Muscle layer of colon (tissue), 2 donors: ENCODE results near the gene ANAPC1.
"Not testable (repeated sequence)": the region's sequence is repeated elsewhere in the genome, so short reads cannot be mapped to it uniquely, and the experiment has no call there.

Experiments
- H3K27ac ChIP-seq: one replicate; pipeline ENCODE4 v1.7.0; 2013; ENCODE audit warnings: low read depth, mild to moderate bottlenecking, low read length, moderate library complexity
- H3K27me3 ChIP-seq, 2 donors: one replicate each; pipeline ENCODE4 v1.7.0; 2013; ENCODE audit warnings: low read length in 2 of 2, mild to moderate bottlenecking in 2 of 2; ENCODE audit not compliant: insufficient read depth in 2 of 2, control insufficient read depth in 1 of 2
- H3K36me3 ChIP-seq: one replicate; pipeline ENCODE4 v1.7.0; 2013; ENCODE audit warnings: mild to moderate bottlenecking, low read length; ENCODE audit not compliant: insufficient read depth
- H3K4me1 ChIP-seq: one replicate; pipeline ENCODE4 v1.7.0; 2013; ENCODE audit warnings: mild to moderate bottlenecking, low read length; ENCODE audit not compliant: insufficient read depth
- H3K4me3 ChIP-seq, 2 donors: one replicate each; pipeline ENCODE4 v1.7.0; 2013; ENCODE audit warnings: low read length in 2 of 2, low read depth in 1 of 2, mild to moderate bottlenecking in 1 of 2, moderate library complexity in 1 of 2
- H3K9ac ChIP-seq: one replicate; pipeline ENCODE4 v1.7.0; 2013; ENCODE audit warnings: low read length
- H3K9me3 ChIP-seq: one replicate; pipeline ENCODE4 v1.7.0; 2013; ENCODE audit warnings: mild to moderate bottlenecking, low read length
- donor health status: abdominal sarcoma.
- donor health status: Adenocarcinoma of cecum.

ANAPC1 gene

GRCh38 chr2:111918383-111918806 is 34.4 kb upstream of the ANAPC1 start:
- Histone ChIP-seq H3K4me1 (peaks cover 4% of the 10 kb centered on the region), H3K36me3 (no peaks in the 10 kb centered on the region), H3K4me3 (no peak overlapping the region), H3K9me3 (no peaks in the 10 kb centered on the region), H3K27me3 (no peaks in the 10 kb centered on the region), H3K27ac (no peak overlapping the region), H3K9ac (no peak overlapping the region)

DNA sequence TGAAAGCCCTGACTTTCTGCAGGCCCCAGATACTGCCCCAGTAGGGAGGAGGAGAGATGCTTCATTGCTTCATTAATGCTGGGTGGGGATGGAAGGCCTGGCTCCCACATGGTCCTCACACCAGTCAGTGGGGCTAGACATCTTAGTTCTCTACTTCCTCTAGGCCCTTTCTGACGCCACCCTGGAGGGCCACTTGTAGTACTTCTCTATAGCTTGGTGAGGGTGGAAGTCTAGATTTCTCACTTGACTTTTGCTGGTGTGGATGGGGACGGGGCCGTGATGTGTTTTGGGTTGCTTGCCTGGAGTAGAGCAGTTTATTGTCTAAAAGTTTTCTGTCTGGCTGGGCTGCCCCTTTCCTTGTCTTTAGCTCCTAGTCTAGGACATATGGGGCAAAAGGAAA is 33.1 kb upstream of the ANAPC1 start:
- peaks cover 4% of the 10 kb centered on the region for H3K4me1 ChIP-seq
- no peak overlapping the region for H3K9ac ChIP-seq
- H3K9me3 ChIP-seq: no peaks in the 10 kb centered on the region
- H3K27me3 ChIP-seq: no peaks in the 10 kb centered on the region
- no peak overlapping the region for H3K4me3 ChIP-seq
- no peak overlapping the region for H3K27ac ChIP-seq
- no peaks in the 10 kb centered on the region for H3K36me3 ChIP-seq

GRCh38 chr2:111912547-111912946 is 28.6 kb upstream of the ANAPC1 start:
- Histone ChIP-seq H3K9ac (no peak overlapping the region), H3K4me1 (peaks cover 27% of the 10 kb centered on the region), H3K27ac (no peak overlapping the region), H3K36me3 (no peaks in the 10 kb centered on the region), H3K27me3 (no peaks in the 10 kb centered on the region), H3K4me3 (no peak overlapping the region), H3K9me3 (no peaks in the 10 kb centered on the region)

GRCh38 chr2:111911295-111911977 is 27.4 kb upstream of the ANAPC1 start:
- not testable (repeated sequence) for H3K36me3 ChIP-seq, H3K27ac ChIP-seq, H3K9ac ChIP-seq, H3K4me3 ChIP-seq, H3K9me3 ChIP-seq, H3K27me3 ChIP-seq
- H3K4me1 ChIP-seq: peaks cover 33% of the 10 kb centered on the region

GRCh38 chr2:111910609-111911277 is 26.8 kb upstream of the ANAPC1 start:
- Histone ChIP-seq H3K27ac (no peak overlapping the region), H3K27me3 (no peaks in the 10 kb centered on the region), H3K4me3 (no peak overlapping the region), H3K9ac (no peak overlapping the region), H3K9me3 (no peaks in the 10 kb centered on the region), H3K4me1 (peaks cover 40% of the 10 kb centered on the region), H3K36me3 (no peaks in the 10 kb centered on the region)

DNA sequence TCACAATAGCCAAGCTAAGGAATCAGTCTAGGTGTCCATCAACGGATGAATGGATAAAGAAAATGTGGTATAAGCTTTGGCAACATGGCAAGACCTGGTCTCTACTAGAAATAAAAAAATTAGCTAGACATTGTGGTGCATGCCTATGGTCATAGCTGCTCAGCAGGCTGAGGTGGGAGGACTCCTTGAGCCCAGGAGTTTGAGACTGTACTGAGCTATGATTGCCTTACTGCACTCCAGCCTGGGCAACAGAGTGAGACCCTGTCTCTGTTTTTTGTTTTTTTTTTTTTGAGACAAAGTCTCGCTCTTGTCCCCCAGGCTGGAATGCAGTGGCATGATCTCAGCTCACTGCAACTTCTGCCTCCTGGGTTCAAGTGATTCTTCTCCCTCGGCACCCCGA is 26.0 kb upstream of the ANAPC1 start:
- not testable (repeated sequence) for H3K4me3 ChIP-seq, H3K27ac ChIP-seq, H3K9ac ChIP-seq, H3K27me3 ChIP-seq, H3K9me3 ChIP-seq, H3K36me3 ChIP-seq
- peaks cover 42% of the 10 kb centered on the region for H3K4me1 ChIP-seq

- peaks cover 49% of the 10 kb centered on the region for H3K4me1 ChIP-seq
- no peak overlapping the region for H3K27ac ChIP-seq
Measured at GRCh38 chr2:111909079-111909478, 25.1 kb upstream of the ANAPC1 start.

DNA sequence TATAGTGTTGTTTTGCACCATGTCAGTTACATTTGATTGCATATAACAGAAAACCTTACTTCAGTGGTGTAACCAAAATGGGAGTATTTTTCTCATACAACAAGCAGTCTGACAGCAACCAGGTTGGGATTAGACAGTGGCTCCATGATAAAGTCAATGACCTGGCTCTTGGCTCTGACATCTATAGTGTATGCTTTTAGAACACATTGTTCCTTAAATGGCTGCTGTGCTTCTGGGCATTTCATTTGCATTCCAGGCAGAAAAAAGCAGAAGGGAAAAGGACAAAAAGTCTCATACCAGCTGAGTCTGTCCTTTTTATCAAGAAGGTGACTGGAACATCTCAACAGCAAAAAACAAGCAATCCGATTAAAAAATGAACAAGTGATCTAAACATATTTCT is 24.6 kb upstream of the ANAPC1 start:
- no peaks in the 10 kb centered on the region for H3K27me3 ChIP-seq
- peaks cover 49% of the 10 kb centered on the region for H3K4me1 ChIP-seq

More at GRCh38 chr2:111909079-111909478, 25.1 kb upstream of the ANAPC1 start:
- Histone ChIP-seq H3K9me3 (no peaks in the 10 kb centered on the region), H3K4me3 (no peak overlapping the region), H3K36me3 (no peaks in the 10 kb centered on the region), H3K27me3 (no peaks in the 10 kb centered on the region), H3K9ac (no peak overlapping the region)

GRCh38 chr2:111905990-111906735 is 22.2 kb upstream of the ANAPC1 start:
- H3K9ac ChIP-seq: peak overlapping the region; percentile 2
- no peak overlapping the region for H3K4me3 ChIP-seq
- H3K27ac ChIP-seq: peak overlapping the region; percentile 66
- H3K36me3 ChIP-seq: no peaks in the 10 kb centered on the region
- H3K27me3 ChIP-seq: no peaks in the 10 kb centered on the region
- peaks cover 53% of the 10 kb centered on the region for H3K4me1 ChIP-seq
- H3K9me3 ChIP-seq: no peaks in the 10 kb centered on the region

More for the DNA sequence above, 24.6 kb upstream of the ANAPC1 start:
- Histone ChIP-seq H3K9ac (no peak overlapping the region), H3K9me3 (no peaks in the 10 kb centered on the region), H3K4me3 (no peak overlapping the region), H3K36me3 (no peaks in the 10 kb centered on the region), H3K27ac (no peak overlapping the region)

- H3K4me3 ChIP-seq, H3K27me3 ChIP-seq, H3K36me3 ChIP-seq, H3K9me3 ChIP-seq, H3K9ac ChIP-seq, H3K27ac ChIP-seq: not testable (repeated sequence)
- peaks cover 55% of the 10 kb centered on the region for H3K4me1 ChIP-seq
Measured at GRCh38 chr2:111905475-111905869, 21.5 kb upstream of the ANAPC1 start.

DNA sequence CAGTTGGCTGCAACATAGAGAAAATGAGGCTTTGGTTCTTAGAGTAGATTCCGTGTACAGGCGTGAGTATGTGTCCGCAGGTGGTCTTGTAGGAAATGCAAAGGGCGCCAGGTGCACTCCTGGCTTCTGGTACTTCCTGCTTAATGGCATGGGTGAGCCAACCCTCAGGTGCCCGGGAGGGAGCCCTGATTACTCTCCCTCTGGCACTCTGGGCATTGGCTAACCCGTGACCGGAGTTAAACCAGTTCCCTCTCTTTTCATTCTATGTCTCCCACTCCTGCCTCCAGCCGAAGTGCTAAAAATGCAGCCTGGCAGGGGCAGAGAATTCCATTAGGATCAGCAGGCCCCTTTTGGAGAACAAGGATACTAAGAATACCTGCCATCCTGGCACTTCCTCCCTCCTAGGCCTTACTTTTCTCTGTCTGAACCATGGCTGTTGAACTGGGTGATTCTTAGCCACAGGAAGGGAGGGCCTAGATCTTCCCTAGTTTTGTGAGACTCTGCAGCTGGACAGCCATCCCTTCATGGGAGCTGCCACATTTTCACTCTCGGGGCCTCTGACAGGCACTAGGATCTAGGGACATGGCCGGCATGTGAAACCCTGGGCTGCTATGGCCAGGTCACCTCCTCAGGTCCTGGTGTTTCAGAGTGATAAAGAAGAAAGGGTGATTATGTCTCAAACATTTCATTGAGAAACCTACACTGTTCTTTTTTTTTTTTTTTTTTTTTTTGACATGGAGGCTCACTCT is 20.9 kb upstream of the ANAPC1 start:
- H3K9me3 ChIP-seq: no peaks in the 10 kb centered on the region
- no peaks in the 10 kb centered on the region for H3K36me3 ChIP-seq
- H3K4me1 ChIP-seq: peaks cover 59% of the 10 kb centered on the region
- H3K27me3 ChIP-seq: no peaks in the 10 kb centered on the region
- H3K27ac ChIP-seq: peak overlapping the region; percentile 53
- no peak overlapping the region for H3K4me3 ChIP-seq
- H3K9ac ChIP-seq: no peak overlapping the region
